Neural cell (in vitro differentiated cells): ENCODE measurements around the gene MORN4. TPM values are rescaled to one million over a fixed set of nuclear protein-coding genes. Genes with fewer than 3 reads are reported as not detected.

Experiments
- H2AFZ ChIP-seq: fragments of 200-600, 300-800 bp; sonication (generic), shearing (Covaris generic); 2 replicates; pipeline ENCODE4 v1.6.0; 2014; ENCODE audit warnings: low read depth, mild to moderate bottlenecking, antibody characterized with exemption, low read length, moderate library complexity
- H3F3A ChIP-seq: fragments of 200-600 bp; shearing (Covaris generic); 2 replicates; pipeline ENCODE4 v1.6.1; 2016; ENCODE audit warnings: mild to moderate bottlenecking, moderate library complexity, mixed read lengths, antibody characterized with exemption, low read length; ENCODE audit not compliant: insufficient read depth, poor library complexity, severe bottlenecking
- H3K27ac ChIP-seq: fragments of 200-600, 300-800 bp; sonication (generic), shearing (Covaris generic); 2 replicates; pipeline ENCODE4 v1.5.1; 2014; ENCODE audit warnings: mild to moderate bottlenecking, low read length, moderate library complexity
- H3K27me3 ChIP-seq: fragments of 300-800, 200-600 bp; sonication (generic), shearing (Covaris generic); 2 replicates; pipeline ENCODE4 v1.6.0; 2014; ENCODE audit warnings: mild to moderate bottlenecking, low read depth, low read length, moderate library complexity; ENCODE audit not compliant: insufficient read depth
- H3K36me3 ChIP-seq: fragments of 300-800, 200-600 bp; sonication (generic), shearing (Covaris generic); 2 replicates; pipeline ENCODE4 v1.5.1; 2014; ENCODE audit warnings: mild to moderate bottlenecking, antibody characterized with exemption, low read length, moderate library complexity; ENCODE audit not compliant: insufficient read depth
- H3K4me2 ChIP-seq: fragments of 300-800, 200-600 bp; sonication (generic), shearing (Covaris generic); 2 replicates; pipeline ENCODE4 v1.6.0; 2014; ENCODE audit warnings: mild to moderate bottlenecking, low read length
- H3K4me3 ChIP-seq: fragments of 300-800, 200-600 bp; sonication (generic), shearing (Covaris generic); 2 replicates; pipeline ENCODE4 v1.5.1; 2014; ENCODE audit warnings: mild to moderate bottlenecking, low read length, moderate library complexity
- H3K79me2 ChIP-seq: fragments of 200-600 bp; shearing (Covaris generic); replicated peaks from 2 replicates; pipeline ENCODE4 v1.6.0; 2014; ENCODE audit warnings: mild to moderate bottlenecking, low read length, moderate library complexity; ENCODE audit not compliant: insufficient read depth
- H3K9ac ChIP-seq: fragments of 300-800, 200-600 bp; sonication (generic), shearing (Covaris generic); 2 replicates; pipeline ENCODE4 v1.6.1; 2016; ENCODE audit warnings: mild to moderate bottlenecking, low read length, mixed read lengths
- H3K9me2 ChIP-seq: fragments of 200-600 bp; shearing (Covaris generic); 2 replicates; pipeline ENCODE4 v1.6.1; 2016; ENCODE audit warnings: mild to moderate bottlenecking, low read length, mixed read lengths; ENCODE audit not compliant: insufficient read depth
- H3K9me3 ChIP-seq: fragments of 200-600, 300-800 bp; sonication (generic), shearing (Covaris generic); 2 replicates; pipeline ENCODE4 v1.6.1; 2016; ENCODE audit warnings: mild to moderate bottlenecking, mixed run types, low read length, moderate library complexity, mixed read lengths
- H4K20me1 ChIP-seq: fragments of 200-600 bp; shearing (Covaris generic); 2 replicates; pipeline ENCODE4 v1.6.1; 2016; ENCODE audit warnings: mild to moderate bottlenecking, mixed run types; ENCODE audit not compliant: insufficient read depth
- EP300 ChIP-seq: fragments of 450-650 bp; conservative IDR thresholded peaks from 2 replicates; pipeline ENCODE4 v1.6.1; 2014; ENCODE audit warnings: antibody characterized with exemption, mild to moderate bottlenecking, moderate library complexity; ENCODE audit not compliant: poor library complexity, severe bottlenecking
- EZH2 ChIP-seq: fragments of 200-600, 300-800 bp; shearing (Covaris generic), sonication (generic); IDR thresholded peaks from 2 replicates; pipeline ENCODE4 v1.6.1; 2014; ENCODE audit warnings: antibody characterized with exemption, low read length, borderline replicate concordance, mild to moderate bottlenecking; ENCODE audit not compliant: insufficient read depth, poor library complexity, severe bottlenecking
- MXI1 ChIP-seq: fragments of 450-650 bp; conservative IDR thresholded peaks from 2 replicates; pipeline ENCODE4 v1.6.1; 2014; ENCODE audit warnings: antibody characterized with exemption, mild to moderate bottlenecking; ENCODE audit not compliant: poor library complexity, severe bottlenecking
- POLR2AphosphoS5 ChIP-seq: IDR thresholded peaks from 2 replicates; pipeline ENCODE4 v1.6.1; 2012
- RAD21 ChIP-seq: fragments of 450-650 bp; conservative IDR thresholded peaks from 2 replicates; pipeline ENCODE4 v1.6.1; 2014; ENCODE audit warnings: antibody characterized with exemption, mild to moderate bottlenecking, moderate library complexity
- REST ChIP-seq: IDR thresholded peaks from 2 replicates; pipeline ENCODE4 v1.6.1; 2012; ENCODE audit warnings: borderline replicate concordance
- SMC3 ChIP-seq: fragments of 450-650 bp; conservative IDR thresholded peaks from 2 replicates; pipeline ENCODE4 v1.6.1; 2014; ENCODE audit warnings: antibody characterized with exemption, mild to moderate bottlenecking, moderate library complexity; ENCODE audit not compliant: poor library complexity
- TAF1 ChIP-seq: IDR thresholded peaks from 2 replicates; pipeline ENCODE4 v1.6.1; 2012; ENCODE audit warnings: low read depth
- polyA plus RNA-seq: library from polyadenylated mRNA; depleted of rRNA; stranded (reverse); fragments of >200 nt; gene quantifications from 2 replicates; pipeline ENCODE4 v1.2.3, GENCODE V29; 2014
- TF ChIP-seq, protein P1 (sequence below): fragments of 450-650 bp; IDR thresholded peaks from 2 replicates; pipeline ENCODE4 v1.5.1; 2014; ENCODE audit warnings: antibody characterized with exemption, mild to moderate bottlenecking, moderate library complexity; ENCODE audit not compliant: poor library complexity, severe bottlenecking

The MORN4 gene
- polyA plus RNA-seq, 1 donor from 2014 or later = 64.7 TPM

DNA sequence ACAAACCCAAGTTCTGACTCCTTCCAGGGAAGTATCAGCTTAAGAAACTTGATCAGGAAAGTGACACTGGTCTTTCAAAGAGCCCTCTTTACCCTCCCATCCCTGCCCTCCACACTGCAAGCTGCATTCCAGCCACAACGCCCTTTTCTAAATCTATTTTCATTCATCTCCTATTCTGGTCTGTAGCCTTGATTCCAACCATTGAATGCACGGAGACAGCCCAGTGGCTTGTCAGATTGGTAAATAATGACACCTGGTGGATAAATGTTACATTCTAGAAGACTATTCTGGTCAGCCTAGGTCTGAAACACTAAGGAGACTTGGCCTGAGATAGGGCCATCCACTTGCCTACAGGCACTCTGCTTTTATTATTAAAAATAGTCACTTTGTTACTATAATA lies 20.9 kb downstream of the MORN4 start:
- no peak overlapping the region for H3K4me3 ChIP-seq
- H4K20me1 ChIP-seq = no peaks in the 10 kb centered on the region
- no peaks in the 10 kb centered on the region for H3K27me3 ChIP-seq
- no peaks in the 10 kb centered on the region for H3K9me2 ChIP-seq
- no peak overlapping the region for H2AFZ ChIP-seq
- no peaks in the 10 kb centered on the region for H3K36me3 ChIP-seq
- H3K79me2 ChIP-seq = no peaks in the 10 kb centered on the region
- TF ChIP-seq EP300 = no peak
- peak; percentile 26 for TF ChIP-seq SMC3
- TF ChIP-seq MXI1 = no peak
- no peak for TF ChIP-seq POLR2AphosphoS5
- no peak for TF ChIP-seq TAF1
- TF ChIP-seq, protein P1, sequence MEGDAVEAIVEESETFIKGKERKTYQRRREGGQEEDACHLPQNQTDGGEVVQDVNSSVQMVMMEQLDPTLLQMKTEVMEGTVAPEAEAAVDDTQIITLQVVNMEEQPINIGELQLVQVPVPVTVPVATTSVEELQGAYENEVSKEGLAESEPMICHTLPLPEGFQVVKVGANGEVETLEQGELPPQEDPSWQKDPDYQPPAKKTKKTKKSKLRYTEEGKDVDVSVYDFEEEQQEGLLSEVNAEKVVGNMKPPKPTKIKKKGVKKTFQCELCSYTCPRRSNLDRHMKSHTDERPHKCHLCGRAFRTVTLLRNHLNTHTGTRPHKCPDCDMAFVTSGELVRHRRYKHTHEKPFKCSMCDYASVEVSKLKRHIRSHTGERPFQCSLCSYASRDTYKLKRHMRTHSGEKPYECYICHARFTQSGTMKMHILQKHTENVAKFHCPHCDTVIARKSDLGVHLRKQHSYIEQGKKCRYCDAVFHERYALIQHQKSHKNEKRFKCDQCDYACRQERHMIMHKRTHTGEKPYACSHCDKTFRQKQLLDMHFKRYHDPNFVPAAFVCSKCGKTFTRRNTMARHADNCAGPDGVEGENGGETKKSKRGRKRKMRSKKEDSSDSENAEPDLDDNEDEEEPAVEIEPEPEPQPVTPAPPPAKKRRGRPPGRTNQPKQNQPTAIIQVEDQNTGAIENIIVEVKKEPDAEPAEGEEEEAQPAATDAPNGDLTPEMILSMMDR = peak; percentile 30
- peak; percentile 31 for TF ChIP-seq RAD21
- H3K9me3 ChIP-seq = no peaks in the 10 kb centered on the region
- no peak overlapping the region for H3K9ac ChIP-seq
- H3K27ac ChIP-seq = no peak overlapping the region
- H3K4me2 ChIP-seq = no peak overlapping the region
- H3F3A ChIP-seq = no peaks in the 10 kb centered on the region

- no peak for TF ChIP-seq EP300
- no peak for TF ChIP-seq EZH2
- TF ChIP-seq POLR2AphosphoS5 = no peak
- TF ChIP-seq, protein P1 = no peak
- no peak for TF ChIP-seq TAF1
- no peak for TF ChIP-seq RAD21
- TF ChIP-seq SMC3 = no peak
- TF ChIP-seq MXI1 = no peak
- TF ChIP-seq REST = no peak
- Histone ChIP-seq H4K20me1 (no peaks in the 10 kb centered on the region), H3K4me3 (no peak overlapping the region), H3K79me2 (no peaks in the 10 kb centered on the region), H3K9me3 (no peaks in the 10 kb centered on the region), H3F3A (no peaks in the 10 kb centered on the region), H3K27ac (no peak overlapping the region), H3K9ac (no peak overlapping the region), H3K27me3 (no peaks in the 10 kb centered on the region), H3K36me3 (no peaks in the 10 kb centered on the region), H3K4me2 (no peak overlapping the region), H3K9me2 (no peaks in the 10 kb centered on the region), H2AFZ (no peak overlapping the region)
These were observed 21.8 kb downstream of the MORN4 start for GRCh38 chr10:97611473-97611872.
